Gastrocnemius medialis (tissue), 4 donors: Measurements from ENCODE around the gene COX15. TPM values are rescaled to one million over a fixed set of nuclear protein-coding genes. Genes with fewer than 3 reads are reported as not detected.
"Not testable (repeated sequence)": the region's sequence is repeated elsewhere in the genome, so short reads cannot be mapped to it uniquely, and the experiment has no call there.

Source experiments
- ATAC-seq, 2 donors: fragments of 150-250 bp; one replicate each; pipeline ENCODE4 v1.9.1; 2016
- DNase-seq, 2 donors: peaks; one replicate each; pipeline ENCODE4 v3.0.0-alpha.2; 2019
- H3K27ac ChIP-seq, 4 donors: fragments of 200-600 bp; sonication (generic); 1 replicate in 1 of 4; 2 replicates in 3 of 4; pipeline ENCODE4 v1.5.1; 2016 to 2018; ENCODE audit warnings: mild to moderate bottlenecking in 2 of 4, moderate library complexity in 1 of 4
- H3K27me3 ChIP-seq, 3 donors: fragments of 200-600 bp; sonication (generic) in 2 of 3; 1 replicate in 1 of 3; 2 replicates in 2 of 3; pipeline versions ENCODE4 v1.5.1 to v1.6.0; 2016 to 2019; ENCODE audit warnings: mild to moderate bottlenecking in 1 of 3, moderate library complexity in 1 of 3
- H3K36me3 ChIP-seq, 2 donors: fragments of 200-600 bp; sonication (generic) in 1 of 2; one replicate each; pipeline ENCODE4 v1.5.1; 2017 to 2018
- H3K4me1 ChIP-seq, 2 donors: fragments of 200-600 bp; sonication (generic) in 1 of 2; one replicate each; pipeline ENCODE4 v1.5.1; 2016 to 2017; ENCODE audit warnings: mild to moderate bottlenecking in 2 of 2
- H3K4me3 ChIP-seq, 4 donors: fragments of 200-600 bp; sonication (generic) in 3 of 4; 1 replicate in 1 of 4; 2 replicates in 3 of 4; pipeline ENCODE4 v1.5.1; 2016 to 2019; ENCODE audit warnings: mild to moderate bottlenecking in 2 of 4
- H3K9me3 ChIP-seq, 3 donors: fragments of 200-600 bp; sonication (generic) in 2 of 3; 1 replicate in 1 of 3; 2 replicates in 2 of 3; pipeline ENCODE4 v1.5.1; 2016 to 2019
- CTCF ChIP-seq, 5 experiments: fragments of 450-650 bp in 3 of 5; fragments of 200-600 bp in 2 of 5; sonication (generic) in 2 of 5; IDR thresholded peaks in 4 of 5; conservative IDR thresholded peaks in 1 of 5; 1 replicate in 4 of 5; 2 replicates in 1 of 5; pipeline ENCODE4 v1.5.1; 2016 to 2019; ENCODE audit warnings: antibody characterized with exemption in 5 of 5, mild to moderate bottlenecking in 3 of 5, moderate library complexity in 3 of 5
- POLR2A ChIP-seq, 2 donors: fragments of 450-650 bp; IDR thresholded peaks; one replicate each; pipeline ENCODE4 v1.6.1; 2017; ENCODE audit warnings: antibody characterized with exemption in 2 of 2, mild to moderate bottlenecking in 2 of 2, moderate library complexity in 2 of 2
- in situ Hi-C, 4 donors: fragments of 200-750 bp; cut with MboI; loops; one replicate each; pipeline versions ENCODE4 v1.15.0 to v1.8.0; 2017; ENCODE audit warnings: low sequenced_read_pairs in 4 of 4
- intact Hi-C: fragments of 100-400 bp; cut with DNase I; formaldehyde crosslinking; loops from one replicate; pipeline ENCODE4 v1.15.1; 2023; ENCODE audit warnings: low total_unique reads
- total RNA-seq, 4 donors: library from RNA; depleted of rRNA; stranded (reverse); fragments of >200 nt; gene quantifications; one replicate each; pipeline versions ENCODE4 v1.1.0 to v1.2.3, GENCODE V29; 2016

Gene COX15
- total RNA-seq, 4 donors from 2014 or later = 28.1 to 45.3 (median 32.5) TPM

- Histone ChIP-seq H3K4me3 (no peak overlapping the region), H3K4me1 (peaks cover 74 to 84% of the 10 kb centered on the region in 2 donors), H3K9me3 (no peaks in the 10 kb centered on the region), H3K27ac (peak overlapping the region; percentile 95 to 99 (median 99)), H3K36me3 (peaks cover 0 to 81% of the 10 kb centered on the region in 2 donors), H3K27me3 (no peaks in the 10 kb centered on the region)
- in situ Hi-C loops = no loop called here
- DNase-seq = no peak
- ATAC-seq = no peak
- intact Hi-C loops = loop anchor here (5.0 kb wide), 1 partner anchor 257 kb away; no protein-coding TSS in a partner anchor
- TF ChIP-seq POLR2A (IDR thresholded peaks at IDR 0.05) (no peak), CTCF (IDR thresholded peaks at IDR 0.05 in 4 of 5, conservative IDR thresholded peaks at IDR 0.05 in 1 of 5) (no peak)
Measured at GRCh38 chr10:99740260-99740659, 8.3 kb upstream of the COX15 start.

- not testable (repeated sequence) for ATAC-seq, H3K27me3 ChIP-seq, H3K9me3 ChIP-seq
- Histone ChIP-seq H3K4me1 (peaks cover 69 to 70% of the 10 kb centered on the region in 2 donors), H3K36me3 (peaks cover 0 to 30% of the 10 kb centered on the region in 2 donors), H3K27ac (peak overlapping the region; percentile 95 to 99 (median 99)), H3K4me3 (peak overlapping the region; percentile 82 to 100 (median 97))
- peak in 1 of 2 donors; percentile 27 for DNase-seq
- intact Hi-C loops = loop anchor here (5.0 to 10.0 kb wide), 2 partner anchors 112 to 631 kb away; partner anchors contain the start of gene SLC25A28
- in situ Hi-C loops = loop anchor here in 1 of 4 donors (10.0 kb wide), 1 partner anchor 299 kb away; the partner anchor contains the start of gene GOT1
Measured at GRCh38 chr10:99734111-99734510, 2.2 kb upstream of the COX15 start.

- ATAC-seq = peak; percentile 30
- Histone ChIP-seq H3K9me3 (no peaks in the 10 kb centered on the region), H3K27ac (peak overlapping the region; percentile 95 to 99 (median 99)), H3K27me3 (no peaks in the 10 kb centered on the region), H3K36me3 (peaks cover 0 to 30% of the 10 kb centered on the region in 2 donors), H3K4me1 (peaks cover 62 to 64% of the 10 kb centered on the region in 2 donors), H3K4me3 (peak overlapping the region; percentile 82 to 100 (median 97))
- TF ChIP-seq CTCF (IDR thresholded peaks at IDR 0.05 in 4 of 5, conservative IDR thresholded peaks at IDR 0.05 in 1 of 5) (no peak), POLR2A (IDR thresholded peaks at IDR 0.05) (no peak)
- in situ Hi-C loops = loop anchor here in 1 of 4 donors (10.0 kb wide), 1 partner anchor 299 kb away; the partner anchor contains the start of gene GOT1
- DNase-seq = peak; percentile 22 to 42
- intact Hi-C loops = loop anchor here (2.0 to 10.0 kb wide), 3 partner anchors 111 to 631 kb away; partner anchors contain the start of genes GOT1 and SLC25A28
Measured at GRCh38 chr10:99733366-99733765, 1.4 kb upstream of the COX15 start.

- ATAC-seq = peak in 1 of 2 donors; percentile 12
- intact Hi-C loops (loop anchor here (2.0 to 10.0 kb wide), 3 partner anchors 109 to 633 kb away; partner anchors contain the start of genes GOT1 and SLC25A28), in situ Hi-C loops (loop anchor here in 1 of 4 donors (10.0 kb wide), 1 partner anchor 297 kb away; the partner anchor contains the start of gene GOT1)
- Histone ChIP-seq H3K36me3 (peaks cover 0 to 33% of the 10 kb centered on the region in 2 donors), H3K4me3 (peak overlapping the region; percentile 82 to 100 (median 97)), H3K9me3 (no peaks in the 10 kb centered on the region), H3K4me1 (peaks cover 47 to 48% of the 10 kb centered on the region in 2 donors), H3K27ac (peak overlapping the region; percentile 95 to 99 (median 99)), H3K27me3 (no peaks in the 10 kb centered on the region)
- DNase-seq = no peak
- no peak for TF ChIP-seq POLR2A (IDR thresholded peaks at IDR 0.05)
- peak in 1 of 5 experiments; percentile 23 for TF ChIP-seq CTCF (IDR thresholded peaks at IDR 0.05 in 4 of 5, conservative IDR thresholded peaks at IDR 0.05 in 1 of 5)
Measured at GRCh38 chr10:99731306-99732032, 458 bp downstream of the COX15 start.

GRCh38 chr10:99730026-99730425 lies 1.9 kb downstream of the COX15 start:
- ATAC-seq = no peak

More at GRCh38 chr10:99730026-99730425, 1.9 kb downstream of the COX15 start:
- intact Hi-C loops = loop anchor here (5.0 to 10.0 kb wide), 2 partner anchors 108 to 635 kb away; partner anchors contain the start of gene SLC25A28
- in situ Hi-C loops = loop anchor here in 1 of 4 donors (10.0 kb wide), 1 partner anchor 295 kb away; the partner anchor contains the start of gene GOT1
- no peak for DNase-seq
- Histone ChIP-seq H3K4me1 (peaks cover 33% of the 10 kb centered on the region in 2 donors), H3K9me3 (no peaks in the 10 kb centered on the region), H3K4me3 (no peak overlapping the region), H3K27me3 (no peaks in the 10 kb centered on the region), H3K27ac (peak overlapping the region in 1 of 4 donors; percentile 99), H3K36me3 (peaks cover 0 to 40% of the 10 kb centered on the region in 2 donors)
- TF ChIP-seq POLR2A (IDR thresholded peaks at IDR 0.05) (no peak), CTCF (IDR thresholded peaks at IDR 0.05 in 4 of 5, conservative IDR thresholded peaks at IDR 0.05 in 1 of 5) (no peak)
